HG03378 (cell line): ENCODE results near the gene CAMKMT.
A peak's percentile ranks its signal among the peaks of the same experiment; 100 is the strongest.

ENCODE experiments used
- ATAC-seq: cut with Tn5 transposase; IDR thresholded peaks from one replicate; pipeline ENCODE4 v1.9.1; 2021; ENCODE audit warnings: mild to moderate bottlenecking, moderate library complexity; ENCODE audit not compliant: unreplicated experiment

CAMKMT gene

DNA sequence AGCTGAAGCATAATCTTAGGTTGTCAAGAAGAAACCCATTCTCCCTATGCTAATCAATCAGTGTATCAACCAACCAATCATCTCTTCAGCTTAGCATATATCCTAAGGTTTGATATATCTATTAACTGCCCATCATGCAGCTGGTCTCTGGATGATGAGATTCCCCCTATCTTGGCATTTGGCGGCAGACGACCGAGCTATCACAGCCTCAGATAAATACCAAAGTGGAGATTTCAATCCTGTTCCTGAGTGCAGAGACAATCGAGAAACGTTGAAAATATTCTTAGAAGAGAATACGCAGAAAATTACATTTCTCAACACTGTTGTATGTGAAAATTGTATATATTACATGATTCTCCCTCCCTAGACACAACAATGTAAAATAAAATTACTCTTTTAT, 320.7 kb downstream of the CAMKMT start:
- no peak for ATAC-seq

DNA sequence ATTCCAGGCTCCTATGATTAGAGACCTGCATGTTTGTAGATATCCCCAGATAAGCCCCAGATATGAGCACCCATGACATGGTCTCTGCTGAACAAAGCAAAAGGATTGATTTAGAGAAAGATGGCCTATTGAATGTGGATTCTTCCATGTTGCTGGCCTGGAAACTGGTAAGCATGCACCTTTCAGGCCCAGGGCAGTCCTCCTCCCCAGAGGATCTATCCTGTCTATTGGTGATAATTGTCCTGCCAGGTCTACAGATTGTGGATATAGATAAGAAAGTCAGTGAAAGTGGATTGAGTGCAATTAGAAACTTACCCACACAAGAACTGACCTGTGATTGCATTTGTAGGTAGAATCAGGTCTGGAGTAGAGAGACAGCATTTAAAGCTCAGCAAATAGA, 322.8 kb downstream of the CAMKMT start:
- ATAC-seq, result no peak

DNA sequence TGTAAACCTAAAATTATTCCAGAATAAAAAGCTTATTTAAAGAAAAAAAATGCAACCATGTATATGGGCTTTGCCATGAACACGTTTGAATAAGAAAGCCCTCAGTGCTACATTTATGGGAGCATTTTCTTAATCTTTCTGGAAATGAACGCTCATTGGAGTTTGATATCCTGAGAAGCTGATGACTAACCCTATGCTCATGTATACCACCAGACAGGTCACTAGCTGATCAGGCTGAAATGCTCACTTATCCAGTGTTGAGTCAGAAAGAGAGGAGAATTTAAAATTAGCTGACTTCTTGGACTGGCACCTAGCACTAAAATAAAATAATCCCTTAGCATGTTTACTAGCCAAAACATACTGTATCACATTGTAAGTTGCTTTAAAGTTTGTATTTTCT, 324.8 kb downstream of the CAMKMT start:
- no peak for ATAC-seq

DNA sequence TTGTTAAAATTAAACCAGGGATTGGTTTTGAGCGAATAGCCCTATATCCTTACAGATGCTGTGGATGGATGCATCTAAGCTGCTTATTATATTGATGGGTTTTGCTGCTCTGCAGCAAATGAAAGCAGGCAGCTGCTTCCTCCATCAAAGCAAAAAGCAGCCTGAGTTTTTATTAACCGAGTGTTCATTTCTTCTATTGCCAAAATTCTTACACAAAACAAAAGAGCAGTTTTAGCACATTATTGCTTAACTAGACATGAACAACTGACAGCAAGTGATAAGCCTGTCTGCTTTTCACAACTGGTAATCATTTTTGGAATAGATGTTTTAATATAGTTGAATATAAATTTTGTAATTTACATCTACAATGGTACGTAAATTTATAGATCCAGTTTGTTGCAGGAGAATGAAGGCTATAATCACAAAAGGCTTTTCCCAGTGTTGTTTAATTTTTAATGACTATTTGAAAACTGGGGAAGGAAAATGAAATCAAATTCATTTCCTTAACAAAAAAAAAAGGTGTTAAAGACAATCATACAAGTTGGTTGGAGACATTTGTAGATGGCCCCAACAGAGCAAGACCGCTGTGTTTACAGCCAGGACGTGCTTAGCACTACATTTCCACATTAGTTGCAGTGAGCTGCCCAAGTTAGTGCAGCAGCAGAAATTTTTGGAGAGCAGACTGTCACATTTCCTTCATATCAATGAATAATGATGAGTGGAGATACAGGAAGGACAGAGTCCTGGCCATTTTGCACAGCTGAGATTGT, 326.1 kb downstream of the CAMKMT start:
- no peak for ATAC-seq

DNA sequence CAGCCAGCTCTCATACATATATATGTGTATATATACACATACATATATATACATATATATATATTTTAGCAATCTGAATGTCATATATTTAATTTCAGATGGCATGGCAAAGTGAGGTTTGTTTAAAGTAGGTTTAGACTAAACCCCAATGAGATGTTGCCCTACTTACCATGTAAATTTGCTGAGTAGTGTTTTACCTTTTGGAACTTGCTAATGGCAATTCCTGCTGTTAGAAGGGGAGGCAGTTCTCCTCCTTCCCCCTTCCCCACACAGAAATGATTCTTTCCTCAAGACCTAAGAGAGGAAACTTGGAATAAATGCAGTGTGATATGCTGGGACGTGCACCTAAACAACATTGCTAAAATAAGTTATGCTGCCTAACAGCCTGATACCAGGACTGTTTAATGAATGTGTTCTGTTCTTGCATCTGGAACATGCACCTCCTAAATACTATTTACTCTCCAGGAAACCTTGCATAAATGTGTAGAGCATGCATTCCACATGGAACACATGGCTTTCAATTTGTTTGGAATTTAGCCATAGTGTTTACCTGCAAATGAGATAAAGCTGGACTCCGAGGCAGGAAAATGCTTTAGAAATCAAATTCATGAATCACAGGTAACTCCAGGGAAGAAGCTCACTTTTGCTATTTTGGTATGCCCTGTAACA, 326.8 kb downstream of the CAMKMT start:
- ATAC-seq, result no peak

DNA sequence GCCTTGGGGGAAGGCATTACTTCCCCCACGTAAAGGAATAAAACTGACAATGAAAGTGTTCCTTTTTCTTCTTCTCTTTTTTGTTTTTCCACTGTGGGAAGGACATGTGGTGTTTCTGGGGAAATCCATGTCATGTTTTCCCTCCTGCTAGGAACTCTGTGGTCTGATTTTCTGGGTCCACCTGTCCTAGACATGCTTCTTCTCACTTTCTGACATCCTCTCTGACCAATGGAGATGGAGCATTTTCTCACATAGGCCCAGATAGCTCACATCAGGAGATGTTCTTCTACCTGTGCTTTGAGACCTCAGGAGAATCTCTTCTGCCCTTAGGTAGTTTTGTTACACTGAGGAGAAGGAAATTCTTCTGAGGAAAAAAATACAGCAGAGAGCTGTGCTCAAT, 327.8 kb downstream of the CAMKMT start:
- ATAC-seq, result no peak

DNA sequence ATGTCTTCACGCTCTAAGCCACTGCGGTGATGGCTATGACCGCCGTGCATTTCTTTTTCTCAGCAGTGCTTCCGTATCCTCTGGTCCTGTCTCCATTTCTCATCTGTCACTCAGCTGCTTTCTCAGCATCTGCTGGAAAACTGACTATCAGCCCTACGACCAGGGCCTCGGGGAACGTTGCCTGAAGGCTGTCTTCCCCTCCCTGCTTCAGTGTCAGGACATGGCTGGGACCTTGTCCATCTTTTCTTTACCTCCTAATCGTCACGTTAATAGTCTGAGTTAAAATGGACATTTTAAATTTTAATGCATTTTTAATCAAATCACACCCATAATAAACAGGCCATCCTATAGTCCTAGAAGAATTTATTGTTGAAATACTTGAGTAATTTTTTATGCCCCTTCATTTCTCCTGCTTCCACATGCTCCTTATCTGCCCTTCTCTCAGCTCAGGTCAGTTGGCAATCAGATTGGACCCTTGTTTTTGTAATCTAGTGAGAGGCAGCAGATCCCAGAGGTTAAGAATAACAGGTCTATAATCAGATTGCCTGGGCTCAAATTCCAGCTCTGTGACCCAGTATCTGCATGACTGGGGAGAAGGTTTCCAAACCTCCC, 329.5 kb downstream of the CAMKMT start:
- no peak for ATAC-seq

DNA sequence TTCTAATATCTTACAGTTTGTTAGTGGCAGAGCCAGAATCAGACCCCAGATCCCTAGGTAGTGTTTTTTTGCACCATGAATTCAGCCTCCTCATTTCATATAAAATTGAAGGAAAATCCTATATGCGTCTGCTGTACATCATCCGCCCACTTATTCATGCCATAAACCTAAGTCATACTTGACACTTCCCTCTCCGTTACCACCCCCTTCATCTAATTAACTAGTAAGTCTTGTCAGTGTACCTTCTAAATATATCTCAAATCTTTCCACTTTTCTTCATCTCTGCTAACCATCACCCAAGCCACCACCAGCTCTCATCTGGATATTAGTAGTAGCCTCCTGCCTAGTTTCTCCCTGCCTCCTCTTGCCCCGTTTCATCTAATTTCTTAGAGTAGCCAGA, 331.1 kb downstream of the CAMKMT start:
- ATAC-seq, result no peak

DNA sequence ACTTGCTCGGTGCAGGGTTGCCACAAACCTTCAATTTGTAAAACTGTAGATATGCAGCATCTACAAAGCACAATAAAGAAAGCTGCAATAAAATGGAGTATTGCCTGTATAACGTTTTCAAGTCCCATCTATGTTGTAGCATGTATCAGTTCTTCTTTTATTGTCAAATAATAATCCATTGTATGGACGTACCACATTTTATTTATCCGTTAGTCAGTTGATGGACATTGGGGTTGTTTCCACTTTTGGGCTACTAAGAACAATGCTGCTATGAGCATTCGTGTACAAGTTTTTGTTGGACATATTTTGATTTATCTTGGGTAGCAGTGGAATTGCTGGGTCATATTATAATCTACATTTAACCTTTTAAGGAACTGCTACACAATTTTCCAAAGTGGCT, 339.1 kb downstream of the CAMKMT start:
- ATAC-seq, result no peak

DNA sequence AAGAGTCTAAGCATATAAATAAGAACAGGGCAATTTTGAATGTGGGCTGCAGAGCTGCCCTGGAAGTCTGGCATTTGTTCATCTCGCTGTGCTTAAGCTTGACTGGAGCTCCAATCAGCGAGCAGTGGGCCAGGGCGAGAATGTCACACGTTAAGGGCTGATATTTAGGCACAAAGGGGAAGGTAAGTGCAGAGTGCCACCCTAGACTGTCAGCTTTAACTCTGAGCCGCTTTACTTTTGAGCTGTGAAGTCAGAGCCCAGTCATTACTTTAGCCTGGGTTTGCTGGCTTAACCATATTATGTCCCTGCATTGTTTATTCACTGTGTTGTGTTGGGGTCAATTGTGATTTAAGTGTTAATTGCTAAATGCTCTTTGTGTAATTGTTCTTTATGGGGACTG, 343.6 kb downstream of the CAMKMT start:
- ATAC-seq, result no peak

DNA sequence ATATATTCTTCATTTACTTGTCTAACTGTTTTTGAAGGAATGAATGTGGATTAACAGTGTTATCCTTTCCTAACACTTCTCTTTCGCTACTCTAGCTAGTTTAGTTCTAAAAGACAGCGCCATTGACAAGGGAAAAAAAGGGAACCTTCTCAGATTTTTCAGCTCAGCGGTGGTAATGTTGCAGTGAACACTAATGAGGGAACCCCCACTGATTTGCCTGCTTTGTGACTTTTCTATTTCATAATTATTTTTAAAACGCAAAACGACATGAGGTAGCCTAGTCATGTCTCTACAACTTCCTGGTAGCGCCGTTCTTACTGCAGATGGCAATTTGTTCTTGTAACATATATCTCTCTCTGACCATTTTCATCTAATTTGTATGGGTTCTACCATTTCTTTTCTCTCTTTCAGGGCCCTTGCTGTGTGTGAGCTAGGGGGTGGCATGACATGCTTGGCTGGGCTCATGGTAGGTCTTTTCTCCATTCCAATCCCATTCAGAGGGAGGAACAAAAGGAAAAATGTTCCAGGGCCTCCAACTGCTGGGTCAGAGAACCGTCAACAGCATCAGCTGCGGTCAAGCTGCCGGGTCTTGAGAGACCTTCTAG, 344.2 kb downstream of the CAMKMT start:
- ATAC-seq, result no peak

DNA sequence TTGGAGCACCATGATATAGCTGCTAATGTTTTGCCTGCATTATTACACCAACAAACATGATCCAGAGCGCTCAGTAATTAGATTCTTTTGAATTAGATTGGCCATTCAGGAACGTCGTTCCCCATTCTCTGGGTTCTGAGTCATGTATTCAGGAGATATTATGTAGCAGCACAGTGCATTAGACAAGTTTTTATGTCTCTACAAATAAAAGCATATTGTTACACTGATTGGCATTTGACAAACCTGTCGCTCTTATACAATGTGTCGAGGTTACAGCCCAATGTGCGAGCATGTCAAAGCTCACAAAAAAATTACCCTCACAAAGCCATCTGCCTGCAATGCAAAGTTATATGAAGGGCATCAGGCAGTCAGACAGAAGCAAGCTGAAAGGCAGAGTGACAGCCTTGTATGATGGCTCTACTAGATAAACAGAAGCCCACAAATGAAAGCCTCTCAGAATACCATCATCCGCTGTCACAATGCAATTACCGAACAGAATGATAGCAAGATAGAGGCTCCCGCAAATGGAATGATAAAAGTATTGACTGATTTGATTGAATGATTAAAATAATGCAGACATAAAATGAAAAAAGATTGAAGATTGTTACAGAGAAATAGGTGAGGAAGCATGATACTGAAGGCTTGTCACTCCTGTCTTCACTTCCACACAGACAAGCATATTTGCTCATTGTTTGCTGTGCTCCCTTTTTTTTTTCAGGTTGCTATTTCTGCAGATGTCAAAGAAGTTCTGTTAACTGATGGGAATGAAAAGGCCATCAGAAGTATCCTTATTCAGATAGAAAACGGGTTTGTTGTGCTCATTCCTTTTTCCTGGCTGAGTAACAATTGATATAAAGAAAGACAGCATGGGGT, 345.2 kb downstream of the CAMKMT start:
- no peak for ATAC-seq

DNA sequence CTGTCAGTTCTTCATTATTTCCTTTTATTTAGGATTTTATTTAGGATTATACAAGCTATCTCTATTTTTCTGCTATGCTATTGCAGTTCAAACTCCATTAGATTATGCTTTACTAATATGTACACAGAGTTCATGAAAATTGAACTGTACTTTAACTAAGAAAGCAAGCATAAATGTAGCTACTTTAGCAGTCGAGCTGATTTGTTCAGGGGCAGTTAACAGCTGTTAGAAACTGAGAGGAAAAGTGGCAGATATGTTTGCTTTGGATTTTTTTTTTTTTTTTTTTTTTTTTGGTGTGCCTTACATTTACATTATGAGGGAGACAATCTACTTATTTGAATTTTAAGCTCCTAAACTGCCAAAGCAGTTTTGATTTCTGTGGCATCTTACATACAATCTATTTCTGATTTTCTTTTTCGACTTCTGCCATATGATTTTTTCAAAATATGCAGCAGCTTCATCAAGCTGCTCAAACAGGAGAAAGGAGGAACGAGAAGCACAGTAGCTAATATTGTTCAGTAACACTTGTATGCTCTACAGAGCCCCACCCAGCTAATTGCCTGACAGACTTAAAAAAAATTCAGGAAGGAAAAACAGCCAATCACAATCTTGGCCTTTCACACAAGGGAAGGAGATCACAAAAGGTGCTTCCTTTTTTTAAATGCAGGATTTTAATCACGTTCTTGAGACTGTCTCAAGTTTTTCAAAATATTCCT, 346.4 kb downstream of the CAMKMT start:
- no peak for ATAC-seq

DNA sequence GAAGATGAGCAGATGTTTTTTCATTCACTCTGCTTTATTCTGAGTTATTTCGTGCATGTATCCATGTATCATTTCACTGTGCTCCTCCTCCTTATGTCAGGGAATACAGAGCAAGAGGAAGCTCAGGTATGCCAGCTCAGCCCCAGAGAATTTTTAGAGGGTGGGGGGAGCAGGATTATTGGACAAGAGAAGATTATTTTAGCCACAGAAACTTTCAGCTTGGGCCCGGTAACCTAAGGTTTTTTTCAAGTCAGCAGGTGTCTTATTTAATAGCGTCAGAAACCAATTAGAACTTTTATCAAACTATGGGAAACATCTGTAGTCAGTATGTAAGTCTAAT, 346.9 kb downstream of the CAMKMT start:
- ATAC-seq, result no peak

DNA sequence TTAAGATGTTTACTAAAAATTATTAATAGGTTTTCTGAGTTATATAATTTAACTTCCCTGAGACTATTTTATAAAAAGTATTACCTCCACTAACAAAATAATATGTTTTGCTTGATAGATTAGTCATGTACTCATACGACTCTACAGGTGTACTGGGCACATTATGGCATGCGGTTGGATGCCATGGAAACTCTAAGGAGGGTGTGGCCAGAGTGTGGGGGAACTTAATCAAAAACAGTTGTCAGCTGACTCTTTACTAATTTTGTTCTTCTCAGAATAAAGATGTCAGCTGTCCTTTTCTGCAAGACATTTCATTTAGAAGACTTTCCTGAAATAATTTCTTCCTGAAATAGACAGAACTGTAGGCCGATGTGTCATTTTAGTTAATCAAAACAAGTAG, 351.4 kb downstream of the CAMKMT start:
- ATAC-seq, result no peak

DNA sequence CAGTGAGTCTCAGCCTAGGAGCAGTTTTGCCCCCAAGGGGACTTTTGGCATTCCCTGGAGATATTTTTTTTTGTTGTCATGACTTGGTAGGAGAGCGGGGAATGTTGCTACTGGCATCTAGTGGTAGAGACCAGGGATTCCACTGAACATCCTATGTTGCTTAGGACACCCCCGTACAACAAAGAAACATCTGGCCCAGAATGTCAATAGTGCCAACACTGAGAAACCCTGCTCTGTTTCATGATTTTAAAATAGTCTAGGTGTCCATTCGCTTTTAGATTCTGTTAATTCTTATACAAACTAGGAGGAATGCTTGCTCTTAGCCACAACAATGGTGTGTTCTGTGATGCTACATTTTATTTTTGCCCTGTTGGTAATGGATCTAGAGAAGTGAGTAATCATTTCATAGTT, 353.9 kb downstream of the CAMKMT start:
- ATAC-seq, result no peak

DNA sequence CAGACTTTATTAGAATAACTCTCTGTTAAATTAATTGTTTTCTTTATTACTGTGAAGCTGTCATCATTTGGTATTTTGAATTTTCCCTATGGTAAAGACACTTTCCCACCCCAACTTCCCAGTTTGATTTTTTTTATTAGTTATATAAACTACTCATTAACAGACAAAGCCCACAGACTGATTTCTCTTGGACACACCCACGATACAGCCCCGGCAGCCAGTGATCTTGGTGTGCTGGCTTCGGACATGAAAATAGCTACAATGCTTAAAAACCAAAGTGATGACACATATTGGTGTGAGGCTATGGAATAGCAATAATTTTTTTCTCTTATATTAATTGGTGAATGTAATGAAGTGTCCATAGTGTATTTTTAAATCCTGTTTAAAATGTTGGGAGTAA, 354.4 kb downstream of the CAMKMT start:
- no peak for ATAC-seq

DNA sequence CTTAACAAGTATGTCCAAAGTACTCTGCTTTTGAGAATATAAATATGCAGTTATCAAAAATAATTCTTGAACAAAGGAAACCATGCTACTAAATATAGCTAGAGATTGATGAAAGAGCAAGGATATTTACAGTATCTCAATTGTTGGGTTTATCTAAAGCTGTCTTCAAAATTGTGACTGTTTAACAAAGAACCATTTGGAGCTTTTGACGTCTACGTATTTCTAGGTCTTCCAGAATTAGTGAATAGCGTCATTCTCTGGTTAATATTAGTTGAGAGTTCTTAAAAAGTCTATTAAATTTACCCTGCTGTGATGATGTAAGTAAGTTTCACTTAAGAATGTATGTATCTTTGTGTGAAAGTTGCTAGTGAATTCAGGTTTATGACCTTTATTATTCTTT, 356.7 kb downstream of the CAMKMT start:
- ATAC-seq, result no peak

DNA sequence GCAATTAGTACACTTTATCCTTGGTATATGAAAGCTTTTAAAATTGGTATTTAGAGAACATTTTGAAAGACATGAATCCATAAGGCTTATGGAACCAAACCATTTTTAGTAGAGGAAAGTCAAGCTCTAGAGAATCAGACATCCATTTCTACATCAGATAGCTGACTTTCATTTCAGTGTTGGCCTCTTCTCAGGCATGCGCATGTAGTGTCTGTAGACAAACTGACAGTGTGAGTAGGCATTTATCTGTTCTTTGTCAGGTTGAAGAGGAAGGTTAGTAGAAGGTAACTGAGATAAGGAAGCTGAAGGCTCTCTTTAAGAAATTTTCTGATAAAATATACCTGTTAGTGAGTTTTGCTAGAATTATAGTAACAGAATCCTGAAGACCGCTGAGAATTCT, 357.8 kb downstream of the CAMKMT start:
- no peak for ATAC-seq

DNA sequence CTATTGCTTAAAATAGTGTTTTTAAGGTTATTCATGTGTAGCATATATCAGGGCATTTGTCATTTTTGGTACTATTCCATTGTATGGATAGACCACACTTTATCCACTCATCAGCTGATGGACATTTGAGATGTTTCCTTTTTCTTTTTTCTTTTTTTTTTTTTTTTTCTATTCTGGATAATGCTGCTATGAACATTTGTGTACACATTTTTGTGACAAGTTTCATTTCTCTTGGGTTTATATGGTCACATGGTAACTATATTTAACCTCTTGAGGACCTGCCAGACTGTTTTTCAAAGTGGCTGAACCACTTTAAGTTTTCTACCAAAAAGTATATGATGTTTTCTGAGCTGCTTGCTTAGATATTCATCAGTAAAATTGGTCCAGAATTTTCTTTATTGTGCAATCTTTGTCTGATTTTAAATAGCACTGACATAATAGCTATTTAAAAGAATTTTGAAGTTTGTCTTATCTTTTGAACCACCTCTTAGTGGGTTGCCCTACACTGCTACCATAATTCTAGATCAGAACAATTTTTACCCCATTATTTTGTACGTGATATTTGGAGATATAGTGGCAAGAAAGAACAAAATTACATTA, 360.4 kb downstream of the CAMKMT start:
- ATAC-seq, result peak; percentile 54
